C4-2B (cell line): ENCODE results near the gene PCNT.
"Not testable (repeated sequence)": the region's sequence is repeated elsewhere in the genome, so short reads cannot be mapped to it uniquely, and the experiment has no call there.

Source experiments
- ZFX ChIP-seq: fragments of 450-650 bp; IDR thresholded peaks from 2 replicates; pipeline ENCODE4 v1.6.1; 2017
- TF ChIP-seq, protein P1 (sequence below): fragments of 450-650 bp; conservative IDR thresholded peaks from 2 replicates; pipeline ENCODE4 v1.5.1; 2017; ENCODE audit warnings: mild to moderate bottlenecking

DNA sequence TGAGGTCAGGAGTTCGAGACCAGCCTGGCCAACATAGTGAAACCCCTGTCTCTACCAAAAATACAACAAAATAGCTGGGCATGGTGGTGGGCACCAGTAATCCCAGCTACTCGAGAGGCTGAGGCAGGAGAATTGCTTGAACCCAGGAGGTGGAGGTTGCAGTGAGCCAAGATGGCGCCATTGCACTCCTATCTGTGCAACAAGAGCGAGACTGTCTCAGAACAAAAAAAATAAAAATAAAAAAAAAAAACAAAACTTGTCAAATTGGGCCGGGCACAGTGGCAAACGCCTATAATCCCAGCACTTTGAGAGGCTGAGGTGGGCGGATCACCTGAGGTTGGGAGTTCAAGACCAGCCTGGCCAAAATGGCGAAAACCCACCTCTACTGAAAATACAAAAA lies 13.7 kb upstream of the PCNT start:
- TF ChIP-seq ZFX: not testable (repeated sequence)
- TF ChIP-seq, protein P1, sequence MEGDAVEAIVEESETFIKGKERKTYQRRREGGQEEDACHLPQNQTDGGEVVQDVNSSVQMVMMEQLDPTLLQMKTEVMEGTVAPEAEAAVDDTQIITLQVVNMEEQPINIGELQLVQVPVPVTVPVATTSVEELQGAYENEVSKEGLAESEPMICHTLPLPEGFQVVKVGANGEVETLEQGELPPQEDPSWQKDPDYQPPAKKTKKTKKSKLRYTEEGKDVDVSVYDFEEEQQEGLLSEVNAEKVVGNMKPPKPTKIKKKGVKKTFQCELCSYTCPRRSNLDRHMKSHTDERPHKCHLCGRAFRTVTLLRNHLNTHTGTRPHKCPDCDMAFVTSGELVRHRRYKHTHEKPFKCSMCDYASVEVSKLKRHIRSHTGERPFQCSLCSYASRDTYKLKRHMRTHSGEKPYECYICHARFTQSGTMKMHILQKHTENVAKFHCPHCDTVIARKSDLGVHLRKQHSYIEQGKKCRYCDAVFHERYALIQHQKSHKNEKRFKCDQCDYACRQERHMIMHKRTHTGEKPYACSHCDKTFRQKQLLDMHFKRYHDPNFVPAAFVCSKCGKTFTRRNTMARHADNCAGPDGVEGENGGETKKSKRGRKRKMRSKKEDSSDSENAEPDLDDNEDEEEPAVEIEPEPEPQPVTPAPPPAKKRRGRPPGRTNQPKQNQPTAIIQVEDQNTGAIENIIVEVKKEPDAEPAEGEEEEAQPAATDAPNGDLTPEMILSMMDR: not testable (repeated sequence)
